ENCODE results near the gene KRT38. TPM values are rescaled to one million over a fixed set of nuclear protein-coding genes. Genes with fewer than 3 reads are reported as not detected.

KRT38 gene
- total RNA-seq, 2 experiments from 2014 or later: not detected

GRCh38 chr17:41476866-41477815 lies 36.4 kb upstream of the KRT38 start:
- DNase-seq: no peak
- no peak overlapping the region for H3K27ac Mint-ChIP-seq
- CTCF ChIA-PET: no interaction called here
- ATAC-seq: no peak
- H3K9me3 Mint-ChIP-seq (ENCODE audit: low read depth): no peaks in the 10 kb centered on the region
- H3K4me3 Mint-ChIP-seq: no peak overlapping the region
- peaks cover 3% of the 10 kb centered on the region for H3K27me3 Mint-ChIP-seq
- no peaks in the 10 kb centered on the region for H3K36me3 Mint-ChIP-seq
- no peaks in the 10 kb centered on the region for H3K4me1 Mint-ChIP-seq

- CTCF ChIA-PET: no interaction called here
- no peaks in the 10 kb centered on the region for H3K9me3 Mint-ChIP-seq (ENCODE audit: low read depth)
- no peaks in the 10 kb centered on the region for H3K36me3 Mint-ChIP-seq
- no peak for ATAC-seq
- H3K4me3 Mint-ChIP-seq: no peak overlapping the region
- no peak for DNase-seq
- peaks cover 6% of the 10 kb centered on the region for H3K4me1 Mint-ChIP-seq
- no peak overlapping the region for H3K27ac Mint-ChIP-seq
- H3K27me3 Mint-ChIP-seq: peaks cover 7% of the 10 kb centered on the region
Measured at GRCh38 chr17:41475421-41475820, 34.6 kb upstream of the KRT38 start.

GRCh38 chr17:41474863-41475262 lies 34.1 kb upstream of the KRT38 start:
- ATAC-seq: no peak
- no peaks in the 10 kb centered on the region for H3K9me3 Mint-ChIP-seq (ENCODE audit: low read depth)
- no peaks in the 10 kb centered on the region for H3K36me3 Mint-ChIP-seq
- H3K4me3 Mint-ChIP-seq: no peak overlapping the region
- H3K27ac Mint-ChIP-seq: no peak overlapping the region
- H3K27me3 Mint-ChIP-seq: peaks cover 7% of the 10 kb centered on the region
- peaks cover 6% of the 10 kb centered on the region for H3K4me1 Mint-ChIP-seq
- CTCF ChIA-PET: no interaction called here
- DNase-seq: no peak

GRCh38 chr17:41468346-41468745 lies 27.6 kb upstream of the KRT38 start:
- H3K4me3 Mint-ChIP-seq: no peak overlapping the region
- CTCF ChIA-PET: no interaction called here
- peaks cover 6% of the 10 kb centered on the region for H3K4me1 Mint-ChIP-seq
- H3K9me3 Mint-ChIP-seq (ENCODE audit: low read depth): no peaks in the 10 kb centered on the region
- H3K36me3 Mint-ChIP-seq: no peaks in the 10 kb centered on the region
- H3K27me3 Mint-ChIP-seq: peaks cover 9% of the 10 kb centered on the region
- ATAC-seq (no peak), DNase-seq (no peak)
- H3K27ac Mint-ChIP-seq: no peak overlapping the region

- Mint-ChIP-seq H3K27ac (no peak overlapping the region), H3K4me3 (no peak overlapping the region), H3K27me3 (peaks cover 9% of the 10 kb centered on the region), H3K4me1 (peaks cover 6% of the 10 kb centered on the region), H3K36me3 (no peaks in the 10 kb centered on the region), H3K9me3 (ENCODE audit: low read depth) (no peaks in the 10 kb centered on the region)
- DNase-seq (no peak), ATAC-seq (no peak)
- CTCF ChIA-PET: no interaction called here
Measured at GRCh38 chr17:41467561-41467960, 26.8 kb upstream of the KRT38 start.

GRCh38 chr17:41466988-41467387 lies 26.2 kb upstream of the KRT38 start, which contains the start of gene KRT32:
Gene KRT32, minus strand, starts transcription at chr17:41467386. Its CDS starts 61 bp downstream, at chr17:41467325.
- peaks cover 9% of the 10 kb centered on the region for H3K27me3 Mint-ChIP-seq
- H3K9me3 Mint-ChIP-seq (ENCODE audit: low read depth): no peaks in the 10 kb centered on the region
- peaks cover 6% of the 10 kb centered on the region for H3K4me1 Mint-ChIP-seq
- H3K27ac Mint-ChIP-seq: no peak within 1 kb of the TSS
- H3K4me3 Mint-ChIP-seq: no peak within 1 kb of the TSS
- ATAC-seq: no peak
- CTCF ChIA-PET: no interaction called here
- H3K36me3 Mint-ChIP-seq: no peaks in the 10 kb centered on the region
- no peak for DNase-seq

GRCh38 chr17:41464682-41465081 lies 23.9 kb upstream of the KRT38 start:
- Mint-ChIP-seq H3K9me3 (ENCODE audit: low read depth) (no peaks in the 10 kb centered on the region), H3K4me1 (no peaks in the 10 kb centered on the region), H3K36me3 (no peaks in the 10 kb centered on the region), H3K4me3 (no peak overlapping the region), H3K27me3 (peaks cover 4% of the 10 kb centered on the region), H3K27ac (no peak overlapping the region)
- DNase-seq: no peak
- no peak for ATAC-seq
- CTCF ChIA-PET: no interaction called here

GRCh38 chr17:41464173-41464572 lies 23.4 kb upstream of the KRT38 start:
- Mint-ChIP-seq H3K9me3 (ENCODE audit: low read depth) (no peaks in the 10 kb centered on the region), H3K4me1 (no peaks in the 10 kb centered on the region), H3K36me3 (no peaks in the 10 kb centered on the region), H3K4me3 (no peak overlapping the region), H3K27ac (no peak overlapping the region), H3K27me3 (peaks cover under 1% of the 10 kb centered on the region)
- ATAC-seq (no peak), DNase-seq (no peak)
- CTCF ChIA-PET: interaction anchor here (0.7 kb wide), 1 partner anchor 515 kb away, joined by 3 read pairs; no protein-coding TSS in a partner anchor

- H3K4me3 Mint-ChIP-seq: no peak overlapping the region
- H3K9me3 Mint-ChIP-seq (ENCODE audit: low read depth): no peaks in the 10 kb centered on the region
- no peaks in the 10 kb centered on the region for H3K27me3 Mint-ChIP-seq
- no peaks in the 10 kb centered on the region for H3K4me1 Mint-ChIP-seq
- no peak for DNase-seq
- CTCF ChIA-PET: interaction anchor here (0.7 kb wide), 1 partner anchor 514 kb away, joined by 3 read pairs; no protein-coding TSS in a partner anchor
- no peak overlapping the region for H3K27ac Mint-ChIP-seq
- ATAC-seq: no peak
- H3K36me3 Mint-ChIP-seq: no peaks in the 10 kb centered on the region
Measured at GRCh38 chr17:41463746-41464145, 23.0 kb upstream of the KRT38 start.

GRCh38 chr17:41462705-41463104 lies 21.9 kb upstream of the KRT38 start:
- Mint-ChIP-seq H3K36me3 (no peaks in the 10 kb centered on the region), H3K4me3 (no peak overlapping the region), H3K4me1 (no peaks in the 10 kb centered on the region), H3K27ac (no peak overlapping the region), H3K9me3 (ENCODE audit: low read depth) (no peaks in the 10 kb centered on the region), H3K27me3 (peaks cover 3% of the 10 kb centered on the region)
- DNase-seq: no peak
- ATAC-seq: no peak
- CTCF ChIA-PET: interaction anchor here (1.3 kb wide), 1 partner anchor 33 kb away, joined by 3 read pairs; no protein-coding TSS in a partner anchor

GRCh38 chr17:41457676-41458075 lies 16.9 kb upstream of the KRT38 start:
- DNase-seq (no peak), ATAC-seq (no peak)
- Mint-ChIP-seq H3K4me1 (no peaks in the 10 kb centered on the region), H3K4me3 (no peak overlapping the region), H3K27ac (no peak overlapping the region), H3K36me3 (no peaks in the 10 kb centered on the region), H3K9me3 (ENCODE audit: low read depth) (no peaks in the 10 kb centered on the region), H3K27me3 (peaks cover 6% of the 10 kb centered on the region)
- CTCF ChIA-PET: no interaction called here

- DNase-seq (no peak), ATAC-seq (no peak)
- no peaks in the 10 kb centered on the region for H3K9me3 Mint-ChIP-seq (ENCODE audit: low read depth)
- H3K27ac Mint-ChIP-seq: no peak overlapping the region
- peaks cover 8% of the 10 kb centered on the region for H3K27me3 Mint-ChIP-seq
- H3K4me3 Mint-ChIP-seq: no peak overlapping the region
- CTCF ChIA-PET: no interaction called here
- no peaks in the 10 kb centered on the region for H3K36me3 Mint-ChIP-seq
- H3K4me1 Mint-ChIP-seq: no peaks in the 10 kb centered on the region
Measured at GRCh38 chr17:41456204-41456603, 15.4 kb upstream of the KRT38 start.

- DNase-seq: no peak
- peaks cover 11% of the 10 kb centered on the region for H3K27me3 Mint-ChIP-seq
- ATAC-seq: no peak
- H3K4me3 Mint-ChIP-seq: no peak overlapping the region
- no peaks in the 10 kb centered on the region for H3K4me1 Mint-ChIP-seq
- no peaks in the 10 kb centered on the region for H3K9me3 Mint-ChIP-seq (ENCODE audit: low read depth)
- no peaks in the 10 kb centered on the region for H3K36me3 Mint-ChIP-seq
- H3K27ac Mint-ChIP-seq: no peak overlapping the region
- CTCF ChIA-PET: no interaction called here
Measured at GRCh38 chr17:41455236-41455635, 14.5 kb upstream of the KRT38 start.

- H3K9me3 Mint-ChIP-seq (ENCODE audit: low read depth): no peaks in the 10 kb centered on the region
- ATAC-seq (no peak), DNase-seq (no peak)
- H3K27me3 Mint-ChIP-seq: peaks cover 10% of the 10 kb centered on the region
- no peak overlapping the region for H3K27ac Mint-ChIP-seq
- CTCF ChIA-PET: no interaction called here
- H3K4me3 Mint-ChIP-seq: no peak overlapping the region
- H3K36me3 Mint-ChIP-seq: no peaks in the 10 kb centered on the region
- H3K4me1 Mint-ChIP-seq: no peaks in the 10 kb centered on the region
Measured at GRCh38 chr17:41453066-41453465, 12.3 kb upstream of the KRT38 start.

Data from activated CD8-positive, alpha-beta memory T cell treated with anti-CD3 and anti-CD28 coated beads, Interleukin-2, amount 10 ng/mL, durations not matched to agents 7 days and 5 days (primary cell).